OCI-LY3 (cell line): ENCODE measurements around the gene CIAO2B.

Experiments
- EZH2phosphoT487 ChIP-seq: fragments of 200-600 bp; shearing (Covaris generic); IDR thresholded peaks from 2 replicates; pipeline ENCODE4 v1.6.1; 2018; ENCODE audit warnings: antibody characterized with exemption, mixed run types, low read depth
- TF ChIP-seq, protein P1 (sequence below): fragments of 200-600, 300-600 bp; sonication (generic); IDR thresholded peaks from 2 replicates; pipeline ENCODE4 v1.5.1; 2014; ENCODE audit warnings: antibody characterized with exemption, low read length, low read depth

DNA sequence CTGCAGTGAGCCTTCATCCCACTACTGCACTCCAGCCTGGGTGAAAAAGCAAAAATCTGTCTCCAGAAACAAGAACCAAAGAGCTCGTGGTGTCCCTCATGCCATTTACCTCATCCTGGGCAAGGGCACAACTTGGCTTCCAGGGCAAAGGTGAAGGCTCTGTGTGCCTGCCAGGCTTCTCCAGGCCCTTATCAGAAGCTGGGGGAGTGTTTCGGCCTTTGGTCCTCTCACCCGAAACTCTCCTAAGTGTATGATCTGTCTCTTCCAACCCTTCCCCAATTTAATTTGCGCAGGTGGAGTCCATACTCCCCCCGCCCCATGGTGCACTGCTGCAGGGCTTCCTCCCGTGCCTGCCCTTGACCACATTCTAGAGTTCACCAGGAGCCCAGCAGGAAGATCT is 2.3 kb upstream of the CIAO2B start:
- TF ChIP-seq, protein P1, sequence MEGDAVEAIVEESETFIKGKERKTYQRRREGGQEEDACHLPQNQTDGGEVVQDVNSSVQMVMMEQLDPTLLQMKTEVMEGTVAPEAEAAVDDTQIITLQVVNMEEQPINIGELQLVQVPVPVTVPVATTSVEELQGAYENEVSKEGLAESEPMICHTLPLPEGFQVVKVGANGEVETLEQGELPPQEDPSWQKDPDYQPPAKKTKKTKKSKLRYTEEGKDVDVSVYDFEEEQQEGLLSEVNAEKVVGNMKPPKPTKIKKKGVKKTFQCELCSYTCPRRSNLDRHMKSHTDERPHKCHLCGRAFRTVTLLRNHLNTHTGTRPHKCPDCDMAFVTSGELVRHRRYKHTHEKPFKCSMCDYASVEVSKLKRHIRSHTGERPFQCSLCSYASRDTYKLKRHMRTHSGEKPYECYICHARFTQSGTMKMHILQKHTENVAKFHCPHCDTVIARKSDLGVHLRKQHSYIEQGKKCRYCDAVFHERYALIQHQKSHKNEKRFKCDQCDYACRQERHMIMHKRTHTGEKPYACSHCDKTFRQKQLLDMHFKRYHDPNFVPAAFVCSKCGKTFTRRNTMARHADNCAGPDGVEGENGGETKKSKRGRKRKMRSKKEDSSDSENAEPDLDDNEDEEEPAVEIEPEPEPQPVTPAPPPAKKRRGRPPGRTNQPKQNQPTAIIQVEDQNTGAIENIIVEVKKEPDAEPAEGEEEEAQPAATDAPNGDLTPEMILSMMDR = no peak
- no peak for TF ChIP-seq EZH2phosphoT487
